ENCODE results near the gene PHF20. TPM values are rescaled to one million over a fixed set of nuclear protein-coding genes. Genes with fewer than 3 reads are reported as not detected.

Gene PHF20
- total and polyA plus RNA-seq, 2 of the 8 experiments (the other 6 are each of a cell fraction or from before 2014, with no cell fraction given), result 25.6 to 70.1 TPM

DNA sequence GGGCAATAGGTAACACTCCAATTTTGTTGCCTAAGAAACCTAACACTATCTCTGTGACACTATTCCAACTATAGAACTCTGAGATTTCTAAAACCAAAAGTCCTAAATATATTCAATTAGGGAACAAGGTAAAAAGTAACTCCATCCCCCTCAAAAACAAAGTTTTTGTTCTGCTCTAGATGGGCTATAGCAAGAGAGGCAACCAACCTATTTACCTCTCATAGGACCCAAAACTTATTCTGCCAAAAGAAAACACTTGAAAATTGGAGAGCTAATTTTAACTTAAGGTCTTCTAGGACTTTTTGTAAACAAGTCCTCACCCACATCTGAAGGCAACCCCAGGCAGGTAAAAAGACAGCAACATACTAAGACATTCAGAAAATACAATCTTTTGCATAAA is 37.4 kb upstream of the PHF20 start (continued):
- no peak for TF ChIP-seq SIN3A (conservative IDR thresholded peaks at IDR 0.05 in 1 of 2, IDR thresholded peaks at IDR 0.05 in 1 of 2; ENCODE audit: low read depth in 1 of 2, low read length in 2 of 2)
